Gastrocnemius medialis (tissue), 4 donors: ENCODE data around the gene SAMD8. TPM values are rescaled to one million over a fixed set of nuclear protein-coding genes. Genes with fewer than 3 reads are reported as not detected.

Experiments used
- ATAC-seq, 2 donors: fragments of 150-250 bp; one replicate each; pipeline ENCODE4 v1.9.1; 2016
- DNase-seq, 2 donors: peaks; one replicate each; pipeline ENCODE4 v3.0.0-alpha.2; 2019
- H3K27ac ChIP-seq, 4 donors: fragments of 200-600 bp; sonication (generic); 1 replicate in 1 of 4; 2 replicates in 3 of 4; pipeline ENCODE4 v1.5.1; 2016 to 2018; ENCODE audit warnings: mild to moderate bottlenecking in 2 of 4, moderate library complexity in 1 of 4
- H3K27me3 ChIP-seq, 3 donors: fragments of 200-600 bp; sonication (generic) in 2 of 3; 1 replicate in 1 of 3; 2 replicates in 2 of 3; pipeline versions ENCODE4 v1.5.1 to v1.6.0; 2016 to 2019; ENCODE audit warnings: mild to moderate bottlenecking in 1 of 3, moderate library complexity in 1 of 3
- H3K36me3 ChIP-seq, 2 donors: fragments of 200-600 bp; sonication (generic) in 1 of 2; one replicate each; pipeline ENCODE4 v1.5.1; 2017 to 2018
- H3K4me1 ChIP-seq, 2 donors: fragments of 200-600 bp; sonication (generic) in 1 of 2; one replicate each; pipeline ENCODE4 v1.5.1; 2016 to 2017; ENCODE audit warnings: mild to moderate bottlenecking in 2 of 2
- H3K4me3 ChIP-seq, 4 donors: fragments of 200-600 bp; sonication (generic) in 3 of 4; 1 replicate in 1 of 4; 2 replicates in 3 of 4; pipeline ENCODE4 v1.5.1; 2016 to 2019; ENCODE audit warnings: mild to moderate bottlenecking in 2 of 4
- H3K9me3 ChIP-seq, 3 donors: fragments of 200-600 bp; sonication (generic) in 2 of 3; 1 replicate in 1 of 3; 2 replicates in 2 of 3; pipeline ENCODE4 v1.5.1; 2016 to 2019
- POLR2A ChIP-seq, 2 donors: fragments of 450-650 bp; IDR thresholded peaks; one replicate each; pipeline ENCODE4 v1.6.1; 2017; ENCODE audit warnings: antibody characterized with exemption in 2 of 2, mild to moderate bottlenecking in 2 of 2, moderate library complexity in 2 of 2
- in situ Hi-C, 4 donors: fragments of 200-750 bp; cut with MboI; loops; one replicate each; pipeline versions ENCODE4 v1.15.0 to v1.8.0; 2017; ENCODE audit warnings: low sequenced_read_pairs in 4 of 4
- intact Hi-C: fragments of 100-400 bp; cut with DNase I; formaldehyde crosslinking; loops from one replicate; pipeline ENCODE4 v1.15.1; 2023; ENCODE audit warnings: low total_unique reads
- total RNA-seq, 4 donors: library from RNA; depleted of rRNA; stranded (reverse); fragments of >200 nt; gene quantifications; one replicate each; pipeline versions ENCODE4 v1.1.0 to v1.2.3, GENCODE V29; 2016
- TF ChIP-seq, protein P1 (sequence below), 5 experiments: fragments of 450-650 bp in 3 of 5; fragments of 200-600 bp in 2 of 5; sonication (generic) in 2 of 5; IDR thresholded peaks in 4 of 5; conservative IDR thresholded peaks in 1 of 5; 1 replicate in 4 of 5; 2 replicates in 1 of 5; pipeline ENCODE4 v1.5.1; 2016 to 2019; ENCODE audit warnings: antibody characterized with exemption in 5 of 5, mild to moderate bottlenecking in 3 of 5, moderate library complexity in 3 of 5

The SAMD8 gene
- total RNA-seq, 4 donors from 2014 or later: 46.2 to 125 (median 68.9) TPM

DNA sequence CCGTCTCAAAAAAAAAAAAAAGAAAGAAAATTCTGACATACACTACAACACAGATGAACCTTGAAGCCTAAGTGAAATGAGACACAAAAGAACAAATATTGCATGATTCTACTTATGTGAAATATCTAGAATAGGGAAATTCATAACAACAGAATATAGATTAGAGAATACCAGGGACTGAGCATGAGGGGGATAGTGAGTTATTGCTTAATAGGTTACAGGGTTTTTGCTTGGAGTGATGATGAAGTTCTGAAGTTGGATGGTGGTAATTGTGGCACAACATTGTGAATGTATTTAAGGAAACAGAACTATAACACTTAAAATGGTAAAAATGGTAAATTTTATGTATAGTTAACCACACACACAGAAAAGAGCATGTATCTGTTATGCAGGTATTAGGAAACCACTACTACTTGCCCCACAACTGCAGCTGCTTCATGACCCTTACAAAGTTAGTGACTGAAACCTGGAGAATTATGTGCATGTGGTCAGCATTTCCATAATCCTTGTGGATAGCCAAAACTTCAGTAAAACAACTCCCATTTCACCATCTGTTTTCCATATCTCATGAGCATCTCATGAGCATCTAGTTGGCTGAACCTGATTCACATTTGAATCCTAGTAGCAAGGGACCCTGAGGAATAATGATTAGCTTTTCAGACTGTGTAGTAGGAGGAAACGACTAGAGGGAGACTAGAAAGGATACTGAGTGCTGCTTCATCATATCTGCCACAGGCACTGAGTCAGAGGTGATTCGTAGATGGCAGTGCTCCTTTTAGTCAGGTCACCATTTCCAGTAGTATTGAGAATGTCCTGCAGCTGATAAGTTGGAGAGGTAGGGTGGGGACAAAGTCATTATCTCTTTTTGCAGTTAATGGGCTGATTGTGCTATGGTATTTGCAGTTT lies 26.3 kb downstream of the SAMD8 start:
- H3K4me1 ChIP-seq: peaks cover 14 to 31% of the 10 kb centered on the region in 2 donors
- TF ChIP-seq, protein P1, sequence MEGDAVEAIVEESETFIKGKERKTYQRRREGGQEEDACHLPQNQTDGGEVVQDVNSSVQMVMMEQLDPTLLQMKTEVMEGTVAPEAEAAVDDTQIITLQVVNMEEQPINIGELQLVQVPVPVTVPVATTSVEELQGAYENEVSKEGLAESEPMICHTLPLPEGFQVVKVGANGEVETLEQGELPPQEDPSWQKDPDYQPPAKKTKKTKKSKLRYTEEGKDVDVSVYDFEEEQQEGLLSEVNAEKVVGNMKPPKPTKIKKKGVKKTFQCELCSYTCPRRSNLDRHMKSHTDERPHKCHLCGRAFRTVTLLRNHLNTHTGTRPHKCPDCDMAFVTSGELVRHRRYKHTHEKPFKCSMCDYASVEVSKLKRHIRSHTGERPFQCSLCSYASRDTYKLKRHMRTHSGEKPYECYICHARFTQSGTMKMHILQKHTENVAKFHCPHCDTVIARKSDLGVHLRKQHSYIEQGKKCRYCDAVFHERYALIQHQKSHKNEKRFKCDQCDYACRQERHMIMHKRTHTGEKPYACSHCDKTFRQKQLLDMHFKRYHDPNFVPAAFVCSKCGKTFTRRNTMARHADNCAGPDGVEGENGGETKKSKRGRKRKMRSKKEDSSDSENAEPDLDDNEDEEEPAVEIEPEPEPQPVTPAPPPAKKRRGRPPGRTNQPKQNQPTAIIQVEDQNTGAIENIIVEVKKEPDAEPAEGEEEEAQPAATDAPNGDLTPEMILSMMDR (IDR thresholded peaks at IDR 0.05 in 4 of 5, conservative IDR thresholded peaks at IDR 0.05 in 1 of 5): no peak
- TF ChIP-seq POLR2A (IDR thresholded peaks at IDR 0.05): no peak
- in situ Hi-C loops: no loop called here
- H3K27me3 ChIP-seq: no peaks in the 10 kb centered on the region
- no peak overlapping the region for H3K4me3 ChIP-seq
- peak overlapping the region in 2 of 4 donors; percentile 6 to 49 for H3K27ac ChIP-seq
- DNase-seq (no peak), ATAC-seq (peak; percentile 61 to 67)
- intact Hi-C loops: no loop called here
- no peaks in the 10 kb centered on the region for H3K9me3 ChIP-seq
- H3K36me3 ChIP-seq: no peaks in the 10 kb centered on the region

DNA sequence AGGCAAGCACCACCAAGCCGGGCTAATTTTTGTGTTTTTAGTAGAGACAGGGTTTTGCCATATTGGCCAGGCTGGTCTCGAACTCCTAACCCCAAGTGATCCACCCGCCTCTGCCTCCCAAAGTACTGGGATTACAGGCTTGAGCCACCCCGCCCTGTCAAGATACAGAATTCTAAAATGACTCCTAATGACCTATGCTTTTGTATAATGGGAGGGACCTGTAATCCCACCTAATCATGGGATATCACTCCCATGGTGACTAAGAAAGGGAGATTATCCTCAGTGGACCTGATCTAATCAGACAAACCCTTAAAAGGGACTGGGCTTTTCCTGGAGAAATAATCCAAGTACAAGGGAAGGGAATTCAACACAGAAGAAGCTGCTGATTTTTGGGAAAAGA lies 28.8 kb downstream of the SAMD8 start:
- Histone ChIP-seq H3K4me1 (peaks cover 33 to 43% of the 10 kb centered on the region in 2 donors), H3K27ac (no peak overlapping the region), H3K27me3 (no peaks in the 10 kb centered on the region), H3K36me3 (no peaks in the 10 kb centered on the region), H3K4me3 (no peak overlapping the region), H3K9me3 (no peaks in the 10 kb centered on the region)
- in situ Hi-C loops (no loop called here), intact Hi-C loops (no loop called here)
- no peak for TF ChIP-seq POLR2A (IDR thresholded peaks at IDR 0.05)
- TF ChIP-seq, protein P1 (IDR thresholded peaks at IDR 0.05 in 4 of 5, conservative IDR thresholded peaks at IDR 0.05 in 1 of 5): no peak
- ATAC-seq: no peak
- DNase-seq: no peak

DNA sequence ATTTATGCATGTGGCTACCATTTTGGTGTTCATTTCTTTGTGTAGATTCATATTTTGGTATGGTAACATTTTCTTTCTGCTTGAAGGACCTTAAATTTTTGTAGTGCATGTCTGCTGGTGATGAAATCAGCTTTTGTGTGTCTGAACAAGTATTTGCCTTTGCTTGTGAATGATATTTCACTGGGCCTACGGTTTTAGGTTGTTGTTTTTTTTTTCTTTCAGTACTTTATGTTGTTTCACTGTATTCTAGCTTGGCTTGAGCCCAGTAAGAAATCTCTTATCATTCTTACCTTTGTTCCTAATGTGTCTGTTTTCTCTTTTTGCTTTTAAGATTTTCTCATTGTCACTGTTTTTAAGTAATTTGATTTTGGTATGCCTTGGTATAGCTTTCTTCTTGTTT lies 31.9 kb downstream of the SAMD8 start:
- H3K36me3 ChIP-seq: no peaks in the 10 kb centered on the region
- intact Hi-C loops: no loop called here

DNA sequence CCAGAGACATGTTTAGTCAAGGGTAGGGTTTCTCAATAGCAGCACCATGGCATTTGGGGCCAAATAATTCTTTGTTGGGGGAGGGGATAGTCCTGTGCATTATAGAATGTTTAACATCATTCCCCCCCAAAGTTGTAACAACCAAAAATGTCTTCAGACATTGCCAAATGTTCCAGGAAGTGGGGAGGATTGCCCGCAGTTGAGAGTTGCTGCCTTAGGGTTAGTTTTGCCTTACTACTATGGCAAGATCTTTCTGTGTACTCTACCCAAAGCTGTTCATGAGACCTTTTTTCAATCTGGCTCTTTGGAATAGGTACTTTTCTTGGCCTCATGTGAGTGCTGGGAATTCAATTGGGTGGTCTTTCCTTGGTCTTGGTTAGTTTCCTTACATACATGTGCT lies 34.1 kb downstream of the SAMD8 start:
- ATAC-seq (no peak), DNase-seq (no peak)
- H3K9me3 ChIP-seq: no peaks in the 10 kb centered on the region
- peak overlapping the region in 1 of 4 donors; percentile 22 for H3K27ac ChIP-seq
- intact Hi-C loops: no loop called here
- peaks cover 3% of the 10 kb centered on the region in 2 donors for H3K36me3 ChIP-seq
- no peaks in the 10 kb centered on the region for H3K27me3 ChIP-seq
- no peak for TF ChIP-seq POLR2A (IDR thresholded peaks at IDR 0.05)
- TF ChIP-seq, protein P1 (IDR thresholded peaks at IDR 0.05 in 4 of 5, conservative IDR thresholded peaks at IDR 0.05 in 1 of 5): no peak
- no peak overlapping the region for H3K4me3 ChIP-seq
- in situ Hi-C loops: no loop called here
- peaks cover 20 to 26% of the 10 kb centered on the region in 2 donors for H3K4me1 ChIP-seq

More for the DNA sequence above, 31.9 kb downstream of the SAMD8 start:
- ATAC-seq (no peak), DNase-seq (no peak)
- TF ChIP-seq POLR2A (IDR thresholded peaks at IDR 0.05): no peak
- TF ChIP-seq, protein P1 (IDR thresholded peaks at IDR 0.05 in 4 of 5, conservative IDR thresholded peaks at IDR 0.05 in 1 of 5): no peak
- no peaks in the 10 kb centered on the region for H3K9me3 ChIP-seq
- H3K4me3 ChIP-seq: no peak overlapping the region
- H3K27me3 ChIP-seq: no peaks in the 10 kb centered on the region
- in situ Hi-C loops: no loop called here
- peaks cover 22 to 26% of the 10 kb centered on the region in 2 donors for H3K4me1 ChIP-seq
- H3K27ac ChIP-seq: peak overlapping the region in 2 of 4 donors; percentile 1 to 31
